Frontal cortex (tissue), 4 donors: ENCODE measurements around the gene IL17RB. TPM values are rescaled to one million over a fixed set of nuclear protein-coding genes. Genes with fewer than 3 reads are reported as not detected.
A peak's percentile ranks its signal among the peaks of the same experiment; 100 is the strongest.

ENCODE experiments used
- DNase-seq, 2 donors: peaks; one replicate each; pipeline ENCODE4 v3.0.0; 2012; ENCODE audit warnings: low spot score in 2 of 2
- FAIRE-seq: peaks from 2 replicates; lab custom pipeline; 2012; peaks lifted over from hg19 to GRCh38; lab: Jason Lieb, UNC
- total RNA-seq: library from RNA; depleted of rRNA; stranded (reverse); fragments of >200 nt; gene quantifications from one replicate; pipeline ENCODE4 v1.2.3, GENCODE V29; 2014
- donor health status: control.
- donor health status: control.
- donor health status: control.

IL17RB gene
- total RNA-seq, 1 donor from 2014 or later = 1.6 TPM

DNA sequence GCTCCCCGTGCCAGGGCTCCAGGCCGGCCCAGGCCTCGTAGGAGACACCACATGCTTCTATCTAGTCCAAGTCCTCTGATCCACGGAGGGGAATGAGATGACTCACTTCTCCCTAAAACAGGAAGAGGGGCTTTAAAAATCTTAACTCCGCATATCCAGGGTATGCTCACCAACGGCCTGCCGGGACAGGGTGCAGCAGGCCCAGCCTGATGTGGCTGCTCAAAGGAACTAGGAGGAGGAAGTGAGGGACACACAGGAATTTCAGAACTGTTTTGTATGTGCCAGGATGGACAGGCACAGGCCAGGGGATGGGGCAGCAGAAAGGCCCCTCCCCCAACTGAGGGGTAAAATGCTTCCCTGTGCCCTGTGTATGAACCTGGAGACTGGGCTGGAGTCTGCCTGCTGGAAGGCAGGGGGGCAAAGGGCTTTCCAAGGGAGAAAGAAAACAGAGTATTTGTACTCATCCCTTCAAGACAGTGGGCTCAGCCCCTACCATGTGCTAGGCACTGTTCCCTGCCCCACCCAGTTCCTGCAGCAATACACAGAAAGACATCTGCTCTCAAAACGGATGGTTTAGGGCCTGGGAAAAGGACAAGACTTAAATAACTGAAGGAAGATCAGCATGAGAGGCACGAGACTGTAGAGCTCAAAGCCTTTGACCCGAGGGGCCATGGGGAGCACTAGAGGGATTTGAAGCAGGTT is 22.3 kb upstream of the IL17RB start:
- no peak for DNase-seq
- FAIRE-seq = no peak

GRCh38 chr3:53824795-53825194 is 21.6 kb upstream of the IL17RB start:
- no peak for FAIRE-seq
- DNase-seq = no peak

DNA sequence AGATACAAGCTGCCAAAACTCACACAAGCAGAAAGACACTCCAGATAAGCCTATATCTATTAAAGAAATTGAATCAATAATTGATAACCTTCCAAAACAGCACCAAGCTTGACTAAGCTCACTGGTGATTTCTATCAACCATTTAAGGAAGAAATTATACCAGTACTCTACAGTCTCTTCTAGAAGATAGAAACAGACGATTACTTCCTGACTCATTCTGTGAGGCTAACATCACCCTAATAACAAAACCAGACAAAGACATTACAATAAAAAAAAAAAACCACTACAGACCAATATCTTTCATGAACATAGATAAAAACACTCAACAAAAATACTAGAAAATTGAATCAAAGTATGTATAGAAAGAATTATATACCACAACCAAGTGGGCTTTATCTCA is 20.3 kb upstream of the IL17RB start:
- no peak for FAIRE-seq
- no peak for DNase-seq

GRCh38 chr3:53828581-53828980 is 17.8 kb upstream of the IL17RB start:
- FAIRE-seq = no peak
- DNase-seq = no peak

- FAIRE-seq (no peak), DNase-seq (no peak)
These were observed 16.8 kb upstream of the IL17RB start for GRCh38 chr3:53829605-53830004.

GRCh38 chr3:53830944-53831343 is 15.4 kb upstream of the IL17RB start:
- DNase-seq (no peak), FAIRE-seq (no peak)

- DNase-seq (no peak), FAIRE-seq (no peak)
These were observed 13.2 kb upstream of the IL17RB start for GRCh38 chr3:53833053-53833645.

GRCh38 chr3:53833700-53834099 is 12.7 kb upstream of the IL17RB start:
- FAIRE-seq (no peak), DNase-seq (no peak)

- FAIRE-seq (no peak), DNase-seq (no peak)
These were observed 11.8 kb upstream of the IL17RB start for GRCh38 chr3:53834429-53835095.

DNA sequence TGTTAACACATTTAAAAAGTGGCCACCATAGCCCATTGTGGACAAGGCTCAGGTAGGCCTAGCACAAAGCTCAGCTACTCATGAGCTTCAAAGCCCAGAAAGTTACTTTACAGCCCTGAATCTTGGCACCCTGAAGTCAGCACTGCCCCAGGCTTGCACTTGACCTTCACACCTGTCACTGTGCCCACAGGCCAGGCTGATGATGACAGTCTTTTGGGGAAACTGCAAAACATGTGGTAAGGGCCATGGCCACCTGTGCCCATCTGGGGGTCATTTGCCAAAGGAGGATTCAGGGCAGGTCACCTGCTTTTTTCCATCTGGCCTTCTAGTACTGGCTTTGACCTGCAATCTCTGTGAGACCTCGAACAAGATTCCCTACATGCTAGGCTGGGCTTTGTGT is 11.1 kb upstream of the IL17RB start:
- DNase-seq (no peak), FAIRE-seq (no peak)

DNA sequence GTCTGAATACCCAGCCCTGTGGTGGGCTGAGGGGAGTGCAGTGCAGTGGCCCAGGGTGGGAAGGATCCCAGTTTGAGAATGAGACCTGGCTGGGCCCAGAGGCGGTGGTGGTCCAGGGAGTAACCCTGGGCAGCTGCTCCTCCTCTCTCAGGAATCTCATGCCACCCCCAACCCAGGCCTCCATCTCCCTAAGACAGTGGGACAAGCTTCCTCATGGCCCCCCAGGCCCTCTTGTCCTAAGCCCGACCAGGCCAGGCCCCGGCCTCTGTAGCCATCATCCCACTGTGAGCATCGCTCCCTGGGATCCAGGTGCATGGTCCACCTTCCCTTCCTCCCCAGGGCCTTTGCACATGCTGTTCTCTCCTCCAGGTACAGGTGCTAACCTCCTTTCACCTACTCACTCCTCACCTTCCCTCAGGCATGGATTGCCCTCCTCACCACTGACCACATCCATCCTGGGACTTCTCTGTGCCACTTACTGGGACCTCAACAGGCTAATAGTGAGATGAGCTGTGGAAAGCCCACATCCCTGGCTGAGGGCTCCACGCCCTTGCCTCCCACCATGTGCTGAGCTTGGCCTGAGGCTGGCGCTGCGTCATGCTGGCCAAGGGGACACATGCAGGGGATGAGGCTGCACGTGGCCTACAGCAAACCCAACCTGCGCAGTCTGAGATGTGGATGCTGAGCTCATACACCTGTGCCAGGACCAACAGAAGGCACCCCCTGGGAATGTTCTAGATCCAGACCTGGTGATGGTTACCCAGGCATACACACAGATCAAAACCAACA is 10.1 kb upstream of the IL17RB start:
- no peak for FAIRE-seq
- no peak for DNase-seq

DNA sequence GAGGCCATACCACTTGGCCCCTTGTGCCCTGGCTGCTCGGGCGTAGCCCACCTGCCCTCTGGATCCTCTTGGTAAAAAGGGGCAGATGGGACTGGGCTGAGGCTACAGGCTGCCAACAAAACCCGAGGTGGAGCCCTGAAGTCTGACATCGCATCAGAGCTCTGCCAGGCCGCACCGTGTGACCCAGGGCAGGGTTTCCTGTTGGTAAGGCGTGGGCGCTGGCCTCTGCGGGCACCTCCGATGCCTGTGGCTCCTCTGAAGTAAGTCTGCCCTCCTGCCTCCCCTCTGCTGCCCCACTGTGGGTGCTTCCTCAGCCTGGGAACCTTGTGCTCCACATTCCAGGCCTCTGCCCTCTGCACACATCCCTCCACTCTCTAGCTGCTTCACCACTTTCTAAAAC is 9.0 kb upstream of the IL17RB start:
- DNase-seq (no peak), FAIRE-seq (no peak)

- FAIRE-seq (no peak), DNase-seq (no peak)
These were observed 5.1 kb upstream of the IL17RB start for GRCh38 chr3:53841296-53841695.

GRCh38 chr3:53842436-53843194 is 3.8 kb upstream of the IL17RB start:
- peak; percentile 15 for FAIRE-seq
- DNase-seq = peak; percentile 57 to 63

DNA sequence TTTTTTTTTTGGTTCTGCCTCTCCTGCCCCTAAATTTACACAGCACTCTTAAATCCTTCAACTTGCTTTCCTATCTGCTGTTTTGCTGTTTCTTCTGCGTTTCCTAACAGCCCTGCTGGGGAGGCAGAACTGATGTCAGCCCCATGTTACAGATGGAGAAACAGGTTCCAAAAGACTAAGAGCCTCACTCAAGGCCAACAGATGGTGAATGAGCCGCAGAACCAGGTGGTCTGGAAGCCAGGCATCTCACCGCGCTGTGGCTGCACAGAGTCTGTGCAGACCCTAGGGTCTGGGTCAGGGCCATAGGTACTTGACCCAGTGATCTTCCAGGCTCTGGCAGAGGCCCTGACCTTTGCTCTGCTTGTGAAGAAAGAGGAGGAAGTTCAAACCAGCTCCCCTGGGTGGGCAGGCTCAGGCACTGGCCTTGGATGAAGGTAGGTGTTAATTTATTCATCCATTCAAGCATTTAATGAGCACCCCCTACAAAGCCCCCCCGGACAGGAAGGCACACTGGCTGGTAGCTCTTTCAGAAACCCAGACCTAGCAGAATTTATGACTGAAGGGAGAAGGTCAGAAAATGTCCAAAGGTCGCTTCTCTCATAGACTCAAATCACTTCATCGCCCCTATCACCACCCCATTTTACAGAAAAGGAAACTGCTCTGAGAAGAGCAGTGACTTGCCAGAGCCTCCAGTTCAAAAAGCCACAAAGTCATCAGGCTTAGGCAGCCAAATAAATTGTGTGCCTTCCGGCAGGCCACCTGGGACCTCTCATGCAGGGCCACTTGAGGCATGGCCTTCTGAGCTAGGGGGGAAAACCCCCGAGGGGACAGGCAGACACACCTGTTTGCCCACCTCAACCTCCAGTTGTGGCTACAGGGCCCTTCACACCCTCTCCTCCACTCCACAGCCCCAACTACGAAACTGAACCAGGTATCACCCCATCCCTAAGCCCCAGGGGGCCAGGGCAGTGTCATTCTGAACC is 2.9 kb upstream of the IL17RB start:
- DNase-seq (no peak), FAIRE-seq (no peak)

GRCh38 chr3:53844262-53845102 is 1.9 kb upstream of the IL17RB start:
- FAIRE-seq (no peak), DNase-seq (no peak)

DNA sequence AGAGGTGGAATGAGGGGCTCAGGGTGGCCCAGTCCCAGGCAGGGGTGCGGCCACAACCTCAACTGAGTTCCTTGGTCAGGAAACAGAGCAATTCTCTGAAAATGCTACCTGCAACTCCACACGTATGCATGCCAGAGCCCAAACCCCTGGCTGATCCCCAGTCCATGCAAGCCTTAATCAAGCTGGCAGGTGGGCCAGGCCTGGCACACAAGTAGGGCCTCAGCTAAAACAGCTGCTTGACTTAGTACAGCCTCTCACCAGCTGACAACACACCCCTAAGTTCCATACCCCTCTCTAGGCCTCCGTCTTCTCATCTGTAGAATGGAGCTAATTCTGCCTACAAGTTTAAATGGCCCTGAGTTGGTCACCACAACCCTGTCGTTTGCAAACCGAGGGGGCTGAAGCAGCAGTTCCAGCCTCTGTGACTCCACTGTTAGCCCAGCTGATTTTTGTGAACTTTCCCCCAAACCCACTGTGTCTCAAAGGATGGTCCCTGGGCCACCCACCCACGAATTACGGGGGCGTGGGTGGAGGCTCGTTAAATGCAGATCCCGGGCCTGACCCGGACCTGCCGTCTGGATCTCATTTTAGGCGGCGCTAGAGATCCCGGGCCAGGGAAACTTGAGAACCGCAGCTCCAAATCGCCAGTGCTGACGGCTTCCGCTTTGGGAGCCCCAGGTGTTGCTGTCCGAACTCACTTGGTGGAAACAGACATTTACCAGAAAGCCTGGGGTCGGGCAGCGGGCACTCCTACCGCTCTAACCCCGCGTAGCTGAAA is 1.1 kb upstream of the IL17RB start:
- FAIRE-seq = no peak
- DNase-seq = peak; percentile 55 to 66
